Measurements from ENCODE around the gene RAD21L1.

Gene RAD21L1

DNA sequence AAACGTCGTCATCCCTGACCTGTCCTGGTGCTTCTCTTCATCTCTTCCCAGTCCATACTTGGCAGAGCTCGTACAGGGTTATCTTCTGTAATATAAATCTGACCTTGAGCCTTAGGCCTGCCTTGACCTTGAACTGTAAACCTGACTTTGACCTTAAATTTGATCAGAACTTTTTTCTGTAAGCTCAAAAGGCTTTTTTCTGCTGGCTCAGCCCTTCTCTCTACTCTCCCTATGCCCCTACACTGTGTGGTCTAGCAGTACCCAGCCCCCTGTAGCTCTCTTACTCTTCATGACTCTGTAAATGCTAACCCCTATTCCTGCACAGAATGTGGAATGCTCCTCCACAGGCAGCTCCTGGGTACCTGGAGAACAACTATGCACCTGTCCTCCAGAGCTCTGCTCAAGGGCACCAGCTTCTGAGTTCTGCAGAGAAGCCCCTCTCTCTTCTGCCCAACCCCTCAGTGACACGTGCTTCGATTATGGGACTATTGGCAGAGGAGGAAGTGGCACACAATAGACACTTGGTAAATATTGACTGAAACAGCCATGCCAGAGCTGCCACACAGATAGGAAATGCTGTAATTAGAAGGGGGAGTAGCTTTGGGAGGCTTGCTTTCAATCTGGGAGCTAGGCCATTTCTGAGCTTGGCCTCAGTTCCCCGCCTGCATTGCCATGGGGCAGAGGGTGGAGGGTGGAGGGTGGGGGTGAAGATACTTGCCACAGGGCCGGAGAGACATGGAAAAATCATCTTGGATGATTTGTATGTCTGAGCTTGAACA is 55.6 kb downstream of the RAD21L1 start:
- in situ Hi-C loops (cut with MboI; ENCODE audit: low pct_unique_long_range_greater_than_20kb, low sequenced_read_pairs, unreplicated experiment) = no loop called here
- no peak for DNase-seq (ENCODE audit: low spot score)
- TF ChIP-seq, protein P1, sequence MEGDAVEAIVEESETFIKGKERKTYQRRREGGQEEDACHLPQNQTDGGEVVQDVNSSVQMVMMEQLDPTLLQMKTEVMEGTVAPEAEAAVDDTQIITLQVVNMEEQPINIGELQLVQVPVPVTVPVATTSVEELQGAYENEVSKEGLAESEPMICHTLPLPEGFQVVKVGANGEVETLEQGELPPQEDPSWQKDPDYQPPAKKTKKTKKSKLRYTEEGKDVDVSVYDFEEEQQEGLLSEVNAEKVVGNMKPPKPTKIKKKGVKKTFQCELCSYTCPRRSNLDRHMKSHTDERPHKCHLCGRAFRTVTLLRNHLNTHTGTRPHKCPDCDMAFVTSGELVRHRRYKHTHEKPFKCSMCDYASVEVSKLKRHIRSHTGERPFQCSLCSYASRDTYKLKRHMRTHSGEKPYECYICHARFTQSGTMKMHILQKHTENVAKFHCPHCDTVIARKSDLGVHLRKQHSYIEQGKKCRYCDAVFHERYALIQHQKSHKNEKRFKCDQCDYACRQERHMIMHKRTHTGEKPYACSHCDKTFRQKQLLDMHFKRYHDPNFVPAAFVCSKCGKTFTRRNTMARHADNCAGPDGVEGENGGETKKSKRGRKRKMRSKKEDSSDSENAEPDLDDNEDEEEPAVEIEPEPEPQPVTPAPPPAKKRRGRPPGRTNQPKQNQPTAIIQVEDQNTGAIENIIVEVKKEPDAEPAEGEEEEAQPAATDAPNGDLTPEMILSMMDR (IDR thresholded peaks at IDR 0.05; ENCODE audit: extremely low read depth, insufficient read depth, missing control alignments) = no peak

DNA sequence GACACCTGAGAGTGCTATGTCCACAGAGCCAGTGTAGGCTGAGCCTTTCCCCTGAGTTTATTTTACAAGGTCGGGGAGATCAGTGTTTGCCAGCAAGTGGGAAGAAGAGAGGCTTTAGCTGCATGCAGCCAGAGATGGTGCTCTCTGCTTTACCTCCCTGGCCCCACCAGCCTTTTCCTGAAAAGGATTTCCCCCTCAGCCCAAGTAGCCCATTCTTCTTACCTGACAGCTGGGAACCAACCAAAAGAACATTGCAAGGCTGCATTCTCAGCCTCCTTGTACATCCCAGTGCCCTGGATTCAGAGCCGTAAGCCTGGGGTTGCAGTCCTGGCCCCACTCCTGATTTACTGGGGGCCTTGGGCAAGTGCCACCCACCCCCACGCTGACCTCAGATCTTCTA is 57.1 kb downstream of the RAD21L1 start:
- no peak for DNase-seq (ENCODE audit: low spot score)
- in situ Hi-C loops (cut with MboI; ENCODE audit: low pct_unique_long_range_greater_than_20kb, low sequenced_read_pairs, unreplicated experiment) = no loop called here
- TF ChIP-seq, protein P1 (IDR thresholded peaks at IDR 0.05; ENCODE audit: extremely low read depth, insufficient read depth, missing control alignments) = no peak

DNA sequence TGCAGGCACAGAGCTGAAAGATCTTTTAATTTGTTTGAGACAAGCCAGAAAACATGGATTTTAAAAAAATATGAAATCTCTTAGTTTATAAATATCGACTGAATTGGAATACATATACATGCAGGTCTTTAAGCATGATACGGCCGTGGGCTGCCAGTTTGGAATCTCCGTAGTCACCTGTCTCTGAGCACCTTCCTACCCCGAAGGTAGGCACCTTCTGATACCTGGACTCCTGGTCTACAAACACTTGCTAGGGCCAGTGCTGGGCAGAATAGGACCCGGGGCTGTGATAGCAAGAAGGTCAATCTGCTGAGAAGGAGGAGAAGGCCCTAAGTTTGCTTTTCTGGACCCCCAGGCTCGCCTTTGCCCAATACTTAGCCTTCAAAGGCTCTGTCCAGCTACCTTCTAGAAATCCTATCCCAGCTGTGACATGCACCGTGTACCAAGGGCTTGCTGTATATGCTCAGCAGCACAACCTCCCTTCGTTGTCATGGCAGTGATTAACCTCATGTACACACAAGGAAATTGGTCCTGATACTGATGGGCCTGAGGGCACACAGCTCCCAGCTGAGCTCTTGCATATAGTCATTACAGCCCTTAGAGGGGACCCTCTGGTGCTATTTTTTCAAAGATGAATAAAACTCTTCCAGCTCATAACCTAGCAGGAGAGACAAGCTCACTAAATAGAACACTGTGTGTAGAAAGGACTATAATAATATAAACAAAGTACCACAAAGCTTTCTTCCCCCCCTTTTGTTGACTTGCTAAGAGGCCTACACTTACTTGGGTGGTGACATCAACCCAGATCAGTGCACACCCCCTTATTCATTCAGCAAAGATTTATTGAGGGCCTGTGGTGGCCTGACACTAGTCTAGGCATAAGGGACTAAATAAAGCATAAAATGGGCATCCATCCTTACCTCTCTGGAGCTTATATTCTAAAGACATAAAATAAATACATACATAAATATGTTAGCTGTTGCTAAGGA is 58.0 kb downstream of the RAD21L1 start:
- TF ChIP-seq, protein P1 (IDR thresholded peaks at IDR 0.05; ENCODE audit: extremely low read depth, insufficient read depth, missing control alignments) = no peak
- DNase-seq (ENCODE audit: low spot score) = no peak
- in situ Hi-C loops (cut with MboI; ENCODE audit: low pct_unique_long_range_greater_than_20kb, low sequenced_read_pairs, unreplicated experiment) = no loop called here

DNA sequence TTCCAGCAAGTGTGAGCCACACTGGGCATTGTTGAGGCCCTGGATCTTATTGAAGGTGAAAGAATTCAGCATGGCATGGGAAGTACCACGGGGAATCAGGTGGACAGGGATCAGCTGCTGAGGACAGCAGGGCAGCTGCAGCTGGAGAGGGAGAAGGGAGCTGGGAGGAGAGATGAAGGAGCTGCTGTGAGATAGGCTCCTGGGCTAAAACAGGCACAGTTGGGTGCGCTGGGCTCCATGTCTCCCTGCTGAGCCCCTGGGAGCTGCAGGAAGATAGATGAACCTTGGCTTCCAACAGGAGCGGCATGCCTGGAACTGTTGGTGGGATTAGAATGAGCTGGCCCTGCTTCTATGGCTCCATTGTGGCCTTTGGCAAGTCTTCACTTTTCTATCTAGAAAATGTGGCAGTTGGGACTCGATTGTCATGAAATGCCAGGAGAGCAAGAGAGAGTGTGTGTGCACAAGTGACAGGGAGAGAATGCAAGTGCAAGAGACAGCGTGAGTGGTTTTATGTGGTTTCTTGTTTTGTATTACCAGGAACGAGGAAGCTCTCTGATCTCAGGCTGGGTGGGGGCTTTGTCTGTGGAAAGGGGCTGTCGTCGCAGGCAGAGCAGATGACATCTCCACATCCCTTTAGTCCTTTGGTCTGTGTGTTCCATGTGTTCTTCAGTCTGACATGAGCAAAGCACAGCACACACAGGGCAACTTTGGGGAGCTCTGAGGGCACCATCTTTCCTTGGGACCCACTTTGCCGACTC is 60.6 kb downstream of the RAD21L1 start:
- TF ChIP-seq, protein P1 (IDR thresholded peaks at IDR 0.05; ENCODE audit: extremely low read depth, insufficient read depth, missing control alignments) = no peak
- DNase-seq (ENCODE audit: low spot score) = no peak
- in situ Hi-C loops (cut with MboI; ENCODE audit: low pct_unique_long_range_greater_than_20kb, low sequenced_read_pairs, unreplicated experiment) = no loop called here

DNA sequence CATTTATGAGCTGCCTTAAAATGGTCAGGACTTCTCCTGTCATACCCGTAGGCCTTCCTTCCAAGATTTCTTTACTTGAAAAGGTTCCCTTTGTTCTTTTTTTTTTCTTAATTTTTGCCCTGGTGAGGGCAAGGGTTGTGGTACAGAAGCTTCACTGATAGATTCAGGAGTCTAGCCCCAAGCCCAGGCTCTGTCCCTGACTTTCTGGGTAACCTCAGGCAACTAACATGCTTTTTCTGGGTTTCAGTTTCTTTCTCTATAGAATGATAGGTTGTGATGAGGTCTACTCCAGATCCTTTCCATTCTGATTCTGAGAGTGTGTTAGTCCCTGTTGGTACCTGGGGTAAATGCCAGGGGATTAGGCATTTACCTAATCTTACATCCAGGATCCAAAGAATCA is 61.5 kb downstream of the RAD21L1 start:
- TF ChIP-seq, protein P1 (IDR thresholded peaks at IDR 0.05; ENCODE audit: extremely low read depth, insufficient read depth, missing control alignments) = no peak

More for the DNA sequence above, 61.5 kb downstream of the RAD21L1 start:
- DNase-seq (ENCODE audit: low spot score) = no peak
- in situ Hi-C loops (cut with MboI; ENCODE audit: low pct_unique_long_range_greater_than_20kb, low sequenced_read_pairs, unreplicated experiment) = no loop called here

All from GM13977 (cell line).